ENCODE data around the gene KLHDC4. TPM values are rescaled to one million over a fixed set of nuclear protein-coding genes. Genes with fewer than 3 reads are reported as not detected.
"Not testable (repeated sequence)": the region's sequence is repeated elsewhere in the genome, so short reads cannot be mapped to it uniquely, and the experiment has no call there.

The KLHDC4 gene
- total RNA-seq, 1 donor from 2014 or later = 43.4 TPM

GRCh38 chr16:87784812-87785211 lies 19.0 kb upstream of the KLHDC4 start:
- H3K4me1 Mint-ChIP-seq (ENCODE audit: unreplicated experiment) = peaks cover 14% of the 10 kb centered on the region
- H3K36me3 Mint-ChIP-seq (ENCODE audit: low read depth, unreplicated experiment) = no peaks in the 10 kb centered on the region
- TF ChIP-seq CTCF (IDR thresholded peaks at IDR 0.05; ENCODE audit: unreplicated experiment) = no peak
- no peak for DNase-seq (ENCODE audit: low spot score)
- no peak overlapping the region for H3K27ac Mint-ChIP-seq (ENCODE audit: unreplicated experiment)
- H3K9me3 Mint-ChIP-seq (ENCODE audit: unreplicated experiment) = no peaks in the 10 kb centered on the region
- no peak overlapping the region for H3K4me3 Mint-ChIP-seq (ENCODE audit: unreplicated experiment)
- peaks cover 6% of the 10 kb centered on the region for H3K27me3 Mint-ChIP-seq (ENCODE audit: unreplicated experiment)

- Mint-ChIP-seq H3K27ac (ENCODE audit: unreplicated experiment) (no peak overlapping the region), H3K4me3 (ENCODE audit: unreplicated experiment) (no peak overlapping the region), H3K36me3 (ENCODE audit: low read depth, unreplicated experiment) (no peaks in the 10 kb centered on the region), H3K4me1 (ENCODE audit: unreplicated experiment) (peaks cover 20% of the 10 kb centered on the region), H3K9me3 (ENCODE audit: unreplicated experiment) (no peaks in the 10 kb centered on the region), H3K27me3 (ENCODE audit: unreplicated experiment) (peaks cover 6% of the 10 kb centered on the region)
- DNase-seq (ENCODE audit: low spot score) = no peak
- no peak for TF ChIP-seq CTCF (IDR thresholded peaks at IDR 0.05; ENCODE audit: unreplicated experiment)
Measured at GRCh38 chr16:87782033-87782432, 16.2 kb upstream of the KLHDC4 start.

GRCh38 chr16:87780385-87780989 lies 14.7 kb upstream of the KLHDC4 start:
- Mint-ChIP-seq H3K27ac (ENCODE audit: unreplicated experiment) (peak overlapping the region; percentile 95), H3K4me3 (ENCODE audit: unreplicated experiment) (no peak overlapping the region), H3K9me3 (ENCODE audit: unreplicated experiment) (no peaks in the 10 kb centered on the region)

GRCh38 chr16:87778830-87779579 lies 13.2 kb upstream of the KLHDC4 start:
- Mint-ChIP-seq H3K27me3 (ENCODE audit: unreplicated experiment) (no peaks in the 10 kb centered on the region), H3K36me3 (ENCODE audit: low read depth, unreplicated experiment) (no peaks in the 10 kb centered on the region), H3K4me1 (ENCODE audit: unreplicated experiment) (peaks cover 20% of the 10 kb centered on the region), H3K9me3 (ENCODE audit: unreplicated experiment) (no peaks in the 10 kb centered on the region), H3K4me3 (ENCODE audit: unreplicated experiment) (no peak overlapping the region), H3K27ac (ENCODE audit: unreplicated experiment) (peak overlapping the region; percentile 57)
- TF ChIP-seq CTCF (IDR thresholded peaks at IDR 0.05; ENCODE audit: unreplicated experiment) = peak; percentile 98
- DNase-seq (ENCODE audit: low spot score) = peak; percentile 96

More at GRCh38 chr16:87780385-87780989, 14.7 kb upstream of the KLHDC4 start:
- Mint-ChIP-seq H3K36me3 (ENCODE audit: low read depth, unreplicated experiment) (no peaks in the 10 kb centered on the region), H3K4me1 (ENCODE audit: unreplicated experiment) (peaks cover 20% of the 10 kb centered on the region), H3K27me3 (ENCODE audit: unreplicated experiment) (peaks cover 2% of the 10 kb centered on the region)
- peak; percentile 28 for DNase-seq (ENCODE audit: low spot score)
- TF ChIP-seq CTCF (IDR thresholded peaks at IDR 0.05; ENCODE audit: unreplicated experiment) = no peak

GRCh38 chr16:87778476-87778829 lies 12.7 kb upstream of the KLHDC4 start:
- H3K4me1 Mint-ChIP-seq (ENCODE audit: unreplicated experiment) = peaks cover 20% of the 10 kb centered on the region
- no peak overlapping the region for H3K4me3 Mint-ChIP-seq (ENCODE audit: unreplicated experiment)

GRCh38 chr16:87773836-87774235 lies 8.1 kb upstream of the KLHDC4 start:
- H3K4me3 Mint-ChIP-seq (ENCODE audit: unreplicated experiment); DNase-seq (ENCODE audit: low spot score); H3K36me3 Mint-ChIP-seq (ENCODE audit: low read depth, unreplicated experiment); H3K27me3 Mint-ChIP-seq (ENCODE audit: unreplicated experiment); H3K27ac Mint-ChIP-seq (ENCODE audit: unreplicated experiment); H3K4me1 Mint-ChIP-seq (ENCODE audit: unreplicated experiment); H3K9me3 Mint-ChIP-seq (ENCODE audit: unreplicated experiment): not testable (repeated sequence)

More at GRCh38 chr16:87778476-87778829, 12.7 kb upstream of the KLHDC4 start:
- peak overlapping the region; percentile 50 for H3K27ac Mint-ChIP-seq (ENCODE audit: unreplicated experiment)
- H3K9me3 Mint-ChIP-seq (ENCODE audit: unreplicated experiment) = no peaks in the 10 kb centered on the region
- no peak for TF ChIP-seq CTCF (IDR thresholded peaks at IDR 0.05; ENCODE audit: unreplicated experiment)
- DNase-seq (ENCODE audit: low spot score) = no peak
- H3K36me3 Mint-ChIP-seq (ENCODE audit: low read depth, unreplicated experiment) = no peaks in the 10 kb centered on the region
- no peaks in the 10 kb centered on the region for H3K27me3 Mint-ChIP-seq (ENCODE audit: unreplicated experiment)

GRCh38 chr16:87767456-87767855 lies 1.7 kb upstream of the KLHDC4 start:
- H3K27ac Mint-ChIP-seq (ENCODE audit: unreplicated experiment); H3K36me3 Mint-ChIP-seq (ENCODE audit: low read depth, unreplicated experiment); H3K4me1 Mint-ChIP-seq (ENCODE audit: unreplicated experiment); DNase-seq (ENCODE audit: low spot score); H3K27me3 Mint-ChIP-seq (ENCODE audit: unreplicated experiment); H3K9me3 Mint-ChIP-seq (ENCODE audit: unreplicated experiment): not testable (repeated sequence)
- H3K4me3 Mint-ChIP-seq (ENCODE audit: unreplicated experiment) = peak overlapping the region; percentile 26
